Coronary artery (tissue), 2 donors: Measurements from ENCODE around the gene RAD51B.

Source experiments
- DNase-seq: peaks from one replicate; pipeline ENCODE4 v3.0.0-alpha.2; 2017; ENCODE audit warnings: low spot score
- H3K27ac ChIP-seq, 2 donors: fragments of 200-600 bp; sonication (generic); one replicate each; pipeline ENCODE4 v1.5.1; 2016 to 2019
- H3K4me3 ChIP-seq: fragments of 200-600 bp; sonication (generic); 2 replicates; pipeline ENCODE4 v1.5.1; 2016; ENCODE audit warnings: mild to moderate bottlenecking, moderate library complexity
- TF ChIP-seq, protein P1 (sequence below): fragments of 200-600 bp; sonication (generic); IDR thresholded peaks from one replicate; pipeline ENCODE4 v1.5.1; 2019; ENCODE audit warnings: antibody characterized with exemption

The RAD51B gene

DNA sequence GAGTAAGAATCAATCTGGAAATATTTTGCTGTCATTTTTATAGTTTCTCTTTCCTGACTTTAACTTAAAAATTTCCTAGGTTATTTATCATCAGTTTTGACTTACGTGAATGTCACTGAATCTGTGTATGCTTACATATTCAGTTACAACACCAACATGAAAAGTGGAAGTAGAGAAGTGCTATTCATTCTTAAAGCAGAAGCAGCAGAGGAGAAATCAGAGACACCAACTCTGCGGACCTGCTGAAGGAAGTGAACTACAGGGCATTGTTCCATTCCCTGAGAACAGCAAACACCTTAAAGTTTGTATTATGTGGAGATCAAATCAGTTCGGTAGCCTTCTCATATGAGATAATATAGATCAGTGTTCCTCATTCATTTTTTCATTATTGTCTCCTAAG lies 34.1 kb downstream of the RAD51B start:
- no peak for DNase-seq

DNA sequence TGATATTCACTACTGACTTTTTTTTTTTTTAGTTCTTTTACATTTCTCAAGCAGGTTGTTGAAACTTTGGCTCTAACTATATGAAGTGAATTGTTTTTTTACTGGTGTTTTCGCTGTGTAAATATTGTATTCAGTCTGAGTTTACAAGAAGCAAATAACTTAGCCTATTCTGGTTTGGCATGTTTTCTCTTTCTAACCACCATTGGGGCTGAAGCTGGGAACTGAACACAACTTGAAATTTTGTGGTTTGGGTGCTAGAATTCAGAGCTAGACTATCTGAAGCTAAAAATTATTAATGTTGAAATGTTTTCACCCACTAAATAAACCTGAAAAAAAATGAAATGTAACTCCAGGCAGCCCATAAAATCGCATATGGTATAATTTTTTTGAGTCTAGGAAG lies 37.2 kb downstream of the RAD51B start:
- DNase-seq: no peak
- no peak overlapping the region for H3K27ac ChIP-seq
- H3K4me3 ChIP-seq: no peak overlapping the region
- TF ChIP-seq, protein P1, sequence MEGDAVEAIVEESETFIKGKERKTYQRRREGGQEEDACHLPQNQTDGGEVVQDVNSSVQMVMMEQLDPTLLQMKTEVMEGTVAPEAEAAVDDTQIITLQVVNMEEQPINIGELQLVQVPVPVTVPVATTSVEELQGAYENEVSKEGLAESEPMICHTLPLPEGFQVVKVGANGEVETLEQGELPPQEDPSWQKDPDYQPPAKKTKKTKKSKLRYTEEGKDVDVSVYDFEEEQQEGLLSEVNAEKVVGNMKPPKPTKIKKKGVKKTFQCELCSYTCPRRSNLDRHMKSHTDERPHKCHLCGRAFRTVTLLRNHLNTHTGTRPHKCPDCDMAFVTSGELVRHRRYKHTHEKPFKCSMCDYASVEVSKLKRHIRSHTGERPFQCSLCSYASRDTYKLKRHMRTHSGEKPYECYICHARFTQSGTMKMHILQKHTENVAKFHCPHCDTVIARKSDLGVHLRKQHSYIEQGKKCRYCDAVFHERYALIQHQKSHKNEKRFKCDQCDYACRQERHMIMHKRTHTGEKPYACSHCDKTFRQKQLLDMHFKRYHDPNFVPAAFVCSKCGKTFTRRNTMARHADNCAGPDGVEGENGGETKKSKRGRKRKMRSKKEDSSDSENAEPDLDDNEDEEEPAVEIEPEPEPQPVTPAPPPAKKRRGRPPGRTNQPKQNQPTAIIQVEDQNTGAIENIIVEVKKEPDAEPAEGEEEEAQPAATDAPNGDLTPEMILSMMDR: no peak

More for the DNA sequence above, 34.1 kb downstream of the RAD51B start:
- TF ChIP-seq, protein P1: no peak
- Histone ChIP-seq H3K4me3 (no peak overlapping the region), H3K27ac (no peak overlapping the region)

DNA sequence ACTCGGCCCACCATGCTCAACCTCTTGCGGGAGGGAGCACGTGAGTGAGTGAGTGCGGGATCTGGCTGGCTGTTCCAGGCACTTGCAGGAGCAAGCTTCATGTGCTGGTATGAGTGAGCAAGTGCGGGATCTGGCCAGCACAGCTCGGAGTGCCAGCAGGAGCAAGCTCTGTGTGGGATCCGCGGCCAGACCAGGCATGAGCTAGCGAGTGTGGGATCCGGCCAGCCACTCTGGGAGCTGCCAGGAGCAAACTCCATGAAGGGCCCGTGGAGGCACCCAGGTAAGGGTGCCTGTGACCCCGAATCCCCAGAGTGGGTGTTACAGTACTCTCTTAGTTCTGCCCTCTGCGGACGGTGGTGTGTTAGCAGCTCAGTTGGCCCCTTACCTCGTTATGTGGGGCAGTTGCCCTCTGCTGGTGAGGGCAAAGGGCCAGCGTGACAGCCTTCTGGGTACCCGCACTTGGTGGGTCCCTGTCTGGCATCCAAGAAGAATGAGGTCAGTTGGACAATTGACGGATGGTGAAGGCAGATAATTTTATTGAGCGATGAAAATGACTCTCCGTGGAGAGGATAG lies 38.3 kb downstream of the RAD51B start:
- H3K4me3 ChIP-seq: no peak overlapping the region
- TF ChIP-seq, protein P1: no peak
- no peak overlapping the region for H3K27ac ChIP-seq
- no peak for DNase-seq

DNA sequence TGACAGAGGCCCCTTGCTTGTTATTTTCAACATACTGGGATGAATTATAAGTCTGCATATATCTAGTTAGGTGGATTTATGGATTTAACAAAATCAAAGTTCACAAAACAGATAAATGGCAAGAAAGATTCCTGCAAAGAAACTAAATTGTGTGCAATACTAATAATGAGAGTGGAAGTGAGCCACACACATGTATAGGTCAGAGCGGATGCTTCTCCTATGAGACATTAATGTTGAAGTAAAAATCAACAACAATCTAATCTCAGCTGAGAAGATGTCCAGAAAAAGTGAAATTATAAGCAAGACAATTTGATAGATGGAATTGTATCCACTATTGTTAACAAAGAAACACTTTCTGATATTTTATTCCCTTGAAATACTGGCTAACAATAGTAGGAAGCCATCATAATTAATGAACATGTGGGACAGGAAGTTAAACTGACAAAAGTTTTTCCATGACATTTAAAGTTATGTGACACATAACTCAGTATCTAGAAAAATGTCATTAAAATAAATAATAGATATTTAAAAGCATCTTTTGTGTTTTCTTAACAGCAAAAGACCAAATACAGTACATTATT lies 39.7 kb downstream of the RAD51B start:
- DNase-seq: no peak
- no peak overlapping the region for H3K27ac ChIP-seq
- H3K4me3 ChIP-seq: no peak overlapping the region
- TF ChIP-seq, protein P1: no peak

DNA sequence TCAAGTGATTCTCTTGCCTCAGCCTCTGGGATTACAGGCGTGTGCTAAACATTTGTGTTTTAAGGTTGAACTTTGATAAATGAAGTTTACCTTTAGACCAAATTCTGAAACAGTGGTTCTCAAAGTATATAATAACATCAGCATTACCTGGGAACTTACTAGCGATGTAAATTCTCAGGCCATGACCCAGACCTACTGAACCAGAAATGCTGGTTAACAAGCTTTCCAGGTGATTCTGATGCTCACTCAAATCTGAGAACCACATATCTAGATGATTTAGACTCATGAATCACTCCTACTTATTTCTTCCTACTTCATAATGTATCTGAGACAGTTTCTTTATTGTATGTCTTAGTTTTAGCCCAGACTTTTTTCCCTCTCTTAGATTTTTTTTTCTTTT lies 43.6 kb downstream of the RAD51B start:
- Histone ChIP-seq H3K4me3 (no peak overlapping the region), H3K27ac (no peak overlapping the region)
- no peak for DNase-seq
- TF ChIP-seq, protein P1: no peak

DNA sequence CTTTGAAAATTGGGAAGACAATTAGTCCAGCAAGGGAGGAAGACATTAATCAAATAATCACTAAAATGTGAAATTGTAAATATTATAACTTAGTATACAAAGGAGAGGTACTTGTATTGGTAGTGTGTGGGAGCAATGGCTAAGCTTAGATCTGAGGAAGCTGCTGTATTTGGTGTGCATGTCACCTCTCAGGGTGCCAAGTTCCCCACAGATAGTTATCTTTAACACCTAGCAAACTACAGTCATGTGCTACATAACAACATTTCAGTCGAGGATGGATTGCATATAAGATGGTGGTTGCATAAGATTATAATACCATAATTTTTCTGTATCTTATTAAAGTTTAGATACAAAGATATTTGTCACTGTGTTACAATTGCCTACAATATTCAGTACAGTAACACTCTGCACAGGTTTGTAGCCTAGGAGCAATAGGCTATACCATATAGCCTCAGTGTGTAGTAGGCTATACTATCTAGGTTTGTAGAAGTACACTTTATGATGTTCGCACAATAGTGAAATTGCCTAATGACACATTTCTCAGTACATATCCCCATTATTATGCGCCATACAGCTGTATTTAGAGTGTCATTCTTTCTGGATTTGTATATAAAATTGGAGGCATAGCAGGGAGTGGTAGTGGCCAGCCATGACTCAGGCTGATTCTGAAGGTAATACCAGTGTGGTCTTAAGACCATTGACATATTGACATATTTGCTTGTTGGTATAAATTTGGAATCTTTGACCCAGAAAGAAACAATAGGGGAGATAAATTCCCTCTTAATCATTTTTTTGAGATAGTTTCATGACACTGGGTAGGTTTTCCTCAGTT lies 55.8 kb downstream of the RAD51B start:
- no peak for DNase-seq
- Histone ChIP-seq H3K27ac (no peak overlapping the region), H3K4me3 (no peak overlapping the region)
- TF ChIP-seq, protein P1: no peak

DNA sequence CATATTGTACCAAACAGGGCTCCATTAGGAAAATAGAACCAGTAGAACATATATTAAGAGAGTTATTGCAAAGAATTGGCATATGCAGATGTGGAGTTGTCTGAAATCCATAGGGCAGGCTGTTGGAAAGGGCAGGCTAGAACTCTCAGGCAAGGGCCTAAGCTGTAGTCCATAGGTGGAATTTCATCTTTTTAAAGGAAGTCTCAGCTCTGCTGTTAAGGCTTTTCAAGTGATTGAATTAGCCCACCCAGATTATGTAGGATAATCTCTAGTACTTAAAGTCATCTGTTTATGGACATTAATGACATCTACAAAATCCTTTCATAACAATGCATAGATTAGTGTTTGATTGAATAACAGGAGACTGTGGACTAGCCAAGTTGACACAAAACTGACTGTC lies 59.4 kb downstream of the RAD51B start:
- no peak overlapping the region for H3K27ac ChIP-seq
- TF ChIP-seq, protein P1: no peak
- no peak overlapping the region for H3K4me3 ChIP-seq
- DNase-seq: no peak
